CD4-positive, alpha-beta T cell treated with Interleukin-4 for 4 hours (primary cell): Measurements from ENCODE around the gene DCT.

Experiments used
- DNase-seq: peaks from one replicate; pipeline ENCODE4 v3.0.0-alpha.2; 2020

Gene DCT

DNA sequence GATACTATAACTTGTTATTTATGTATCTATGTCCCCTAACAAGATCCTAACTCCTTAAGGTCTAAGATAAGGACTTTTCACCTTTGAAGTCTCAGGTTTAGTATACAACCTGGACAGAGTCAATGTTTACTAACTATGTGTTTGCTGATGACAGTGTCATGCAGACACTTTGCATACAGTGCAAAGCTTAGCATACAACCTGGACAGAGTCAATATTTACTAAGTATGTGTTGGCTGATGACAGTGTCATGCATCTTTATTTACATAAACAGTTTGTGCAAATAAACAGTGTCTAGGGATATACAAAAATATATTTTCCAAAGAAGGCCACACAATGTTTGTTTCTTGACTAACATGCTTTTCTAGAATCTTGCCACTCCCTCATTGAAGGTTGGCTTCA is 34.7 kb downstream of the DCT start:
- DNase-seq, result no peak

DNA sequence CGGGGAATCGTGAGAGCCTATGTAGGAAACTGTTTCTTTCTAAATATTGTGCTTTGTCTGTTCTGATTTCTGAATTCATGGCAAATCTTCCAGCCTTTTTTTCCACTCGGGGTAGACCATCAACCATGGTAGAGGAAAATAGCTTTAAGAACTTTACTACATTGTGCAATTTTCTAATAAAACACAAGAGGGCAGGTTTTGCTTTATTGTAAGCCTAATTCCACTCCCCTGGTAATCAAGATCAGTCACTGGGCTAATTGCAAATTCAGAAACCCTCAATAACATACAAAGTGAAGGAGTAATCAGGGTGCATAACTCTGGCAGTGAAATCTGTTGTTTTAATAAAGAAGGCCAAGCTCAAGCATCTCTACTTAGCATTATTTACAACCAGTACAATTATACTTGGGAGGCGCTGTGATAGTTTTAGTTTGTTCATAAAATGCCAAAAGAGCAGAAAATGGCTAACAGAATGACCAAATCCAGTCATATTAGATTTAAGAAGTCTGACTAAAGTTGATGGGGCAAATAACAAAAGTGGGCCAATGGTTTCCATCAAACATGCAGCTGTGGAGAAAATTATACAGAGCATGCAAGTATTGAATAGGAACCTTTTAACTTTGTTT is 43.8 kb downstream of the DCT start:
- peak; percentile 57 for DNase-seq

DNA sequence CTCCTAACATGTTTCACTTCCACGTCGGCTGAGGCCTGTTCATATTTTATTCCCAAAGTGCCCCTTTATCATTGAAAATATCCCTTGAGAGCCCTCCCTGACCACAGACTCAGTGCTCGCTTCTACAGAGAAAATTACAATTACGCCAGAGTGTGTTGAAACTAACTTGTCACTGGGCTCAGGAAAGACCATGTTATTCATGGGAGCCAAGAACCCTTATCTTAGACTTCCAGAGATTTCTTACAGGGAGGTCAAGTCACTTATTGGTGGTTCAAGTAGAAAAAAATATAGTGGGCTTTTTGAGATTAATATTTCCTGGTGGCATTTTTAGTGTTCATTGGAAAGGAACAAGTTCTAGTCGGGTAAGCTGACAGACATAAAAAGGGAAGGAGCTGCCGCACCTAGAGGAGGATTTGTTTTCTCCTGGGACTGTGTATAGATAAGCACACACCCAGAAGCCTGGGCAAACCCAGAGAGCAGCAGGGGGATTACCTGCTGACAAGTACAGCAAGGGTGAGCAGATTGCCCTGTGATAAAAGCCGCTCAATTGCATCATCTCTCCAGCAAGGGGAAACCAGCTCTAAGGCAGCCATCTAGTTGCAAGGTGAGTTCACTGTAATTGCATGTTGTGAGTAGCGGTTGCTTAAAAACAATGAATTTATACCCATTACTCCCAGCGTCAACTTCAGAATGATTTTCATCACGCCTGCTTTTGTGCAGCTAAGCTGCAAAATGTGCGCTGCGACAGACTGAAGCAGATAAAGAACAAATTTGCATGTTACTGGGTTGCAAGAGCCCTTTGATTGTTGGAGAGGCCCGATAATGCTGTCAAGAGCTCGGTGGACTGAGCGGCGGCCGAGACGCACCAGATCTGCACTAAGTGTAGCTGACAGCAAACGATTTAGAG is 46.2 kb downstream of the DCT start:
- no peak for DNase-seq

DNA sequence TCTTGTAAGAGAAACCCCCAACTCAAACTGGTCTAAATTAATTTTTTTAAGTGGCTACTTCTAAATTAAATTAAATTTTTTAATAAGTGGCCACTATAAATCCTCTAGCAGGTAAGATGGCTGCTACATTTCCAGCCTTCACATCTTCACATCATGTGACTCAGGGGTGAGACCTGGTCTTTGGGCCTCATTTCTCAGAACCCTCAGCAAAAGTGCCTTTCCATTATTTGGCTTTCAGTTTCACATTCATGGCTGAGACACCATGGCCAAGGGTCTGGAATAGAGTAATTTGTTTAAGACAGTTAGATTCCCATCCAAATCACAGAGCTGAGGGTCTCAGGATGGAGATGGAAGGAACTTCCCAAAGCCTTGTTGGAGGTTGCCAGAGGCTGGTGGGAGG is 47.5 kb downstream of the DCT start:
- no peak for DNase-seq

DNA sequence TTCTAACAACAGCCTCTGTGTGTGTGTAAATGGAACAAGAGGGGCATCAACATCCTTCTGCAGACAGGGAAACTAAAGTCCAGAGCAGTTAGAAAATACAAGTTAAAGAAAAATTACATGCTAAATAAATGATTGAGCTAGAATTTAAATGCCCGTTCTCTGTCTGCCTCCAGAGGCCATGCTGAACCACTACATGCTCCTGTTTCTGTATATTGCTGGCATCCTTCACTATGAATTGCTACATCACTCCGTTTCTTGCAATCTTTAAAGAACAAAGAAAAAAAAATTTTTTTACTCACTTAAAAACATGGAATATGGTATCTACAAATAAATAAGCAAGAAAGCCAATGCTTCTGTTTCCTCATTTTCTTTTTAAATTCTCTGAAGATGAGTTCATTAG is 47.9 kb downstream of the DCT start:
- DNase-seq, result no peak

DNA sequence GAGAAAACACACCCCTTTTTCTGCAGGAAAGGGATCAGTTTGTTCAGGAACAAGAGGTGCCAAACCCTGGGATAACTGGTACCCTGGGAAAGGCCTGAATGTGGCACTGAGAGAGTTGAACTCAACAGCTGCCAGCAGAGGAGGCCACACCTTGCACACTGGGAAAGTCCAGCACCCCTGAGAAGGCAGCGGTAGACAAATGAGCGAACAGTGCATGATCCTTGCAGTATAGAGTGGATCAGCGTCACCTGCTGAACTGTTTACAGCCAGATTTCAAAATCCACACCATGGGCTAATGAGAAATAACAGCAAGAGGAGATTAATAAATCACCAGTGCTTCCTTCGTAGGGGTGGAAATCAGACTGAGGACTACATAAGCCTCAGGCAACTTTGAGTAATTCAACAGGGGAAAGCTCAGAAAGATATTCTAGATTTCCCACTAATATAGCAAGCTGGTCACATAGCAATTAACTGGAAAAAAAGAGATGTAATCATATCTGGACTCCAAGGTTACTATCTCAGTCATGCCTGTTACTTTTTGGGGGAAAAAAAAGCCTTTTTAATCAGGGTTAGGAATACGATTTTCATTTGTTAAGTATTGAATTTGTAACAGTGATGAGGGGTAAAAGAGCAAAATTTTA is 52.0 kb downstream of the DCT start:
- no peak for DNase-seq

DNA sequence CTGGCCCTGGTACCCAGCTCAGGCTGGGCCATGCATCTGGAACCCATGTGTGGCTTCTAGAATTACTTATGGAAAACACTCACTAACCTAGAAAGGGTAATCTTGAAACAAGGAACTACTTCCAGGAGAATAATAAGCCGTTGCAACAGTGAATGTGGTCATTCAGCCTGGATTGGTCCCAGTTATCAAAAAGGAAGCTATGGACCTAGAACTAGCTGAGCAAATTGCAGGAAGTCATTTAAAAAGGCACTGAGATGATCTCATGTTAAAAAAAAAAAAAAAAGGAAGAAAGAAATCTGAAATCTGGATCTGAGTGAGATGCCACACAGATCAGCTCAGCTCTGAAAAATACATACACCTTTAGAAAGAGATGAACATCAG is 59.6 kb downstream of the DCT start:
- no peak for DNase-seq

DNA sequence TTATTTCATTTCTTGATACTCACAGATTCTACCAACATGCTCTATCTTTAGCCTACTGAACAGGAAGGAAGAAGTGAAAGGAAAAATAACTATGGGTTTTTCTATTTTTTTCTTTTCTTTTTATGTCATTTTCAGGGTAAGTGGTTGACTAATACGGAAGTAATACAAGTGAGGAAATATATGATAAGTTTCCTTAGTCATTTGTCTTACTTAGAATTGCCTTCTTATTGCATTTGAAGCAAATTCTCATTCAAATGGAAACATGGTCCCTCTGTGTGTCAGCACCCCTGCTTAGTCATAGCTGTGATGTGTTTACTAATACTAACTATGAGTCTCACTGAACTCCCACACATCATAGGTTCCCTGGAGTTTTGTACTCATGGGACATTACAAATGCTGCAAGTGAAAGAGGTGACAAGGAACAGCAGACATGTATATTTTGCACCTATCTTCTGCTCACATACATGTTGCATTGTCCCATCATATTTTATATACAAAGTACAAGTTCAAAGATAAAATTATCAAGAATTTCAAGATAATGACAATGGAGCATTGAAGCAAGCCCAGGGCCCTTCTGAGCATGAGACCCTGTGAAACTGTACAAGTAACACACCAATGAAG is 60.1 kb downstream of the DCT start:
- DNase-seq, result peak; percentile 38

DNA sequence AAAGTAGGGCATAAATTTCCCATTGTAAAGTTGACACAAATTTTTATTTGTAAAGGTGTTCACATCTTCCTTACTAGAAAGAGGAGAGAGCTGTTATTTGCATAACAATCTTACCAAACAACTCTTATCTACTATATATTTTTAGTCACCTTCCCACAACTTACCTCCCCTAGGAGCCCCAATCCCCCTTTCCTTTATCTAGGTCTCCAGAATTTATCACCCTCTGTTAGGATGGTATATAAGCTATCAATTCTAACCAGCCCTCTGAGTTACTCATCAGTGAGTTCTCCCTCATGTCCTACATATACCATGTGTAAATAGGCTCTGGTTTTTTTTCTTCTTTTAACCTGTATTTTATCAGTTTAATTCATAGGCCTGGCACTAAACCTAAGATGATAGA is 62.2 kb downstream of the DCT start:
- no peak for DNase-seq

DNA sequence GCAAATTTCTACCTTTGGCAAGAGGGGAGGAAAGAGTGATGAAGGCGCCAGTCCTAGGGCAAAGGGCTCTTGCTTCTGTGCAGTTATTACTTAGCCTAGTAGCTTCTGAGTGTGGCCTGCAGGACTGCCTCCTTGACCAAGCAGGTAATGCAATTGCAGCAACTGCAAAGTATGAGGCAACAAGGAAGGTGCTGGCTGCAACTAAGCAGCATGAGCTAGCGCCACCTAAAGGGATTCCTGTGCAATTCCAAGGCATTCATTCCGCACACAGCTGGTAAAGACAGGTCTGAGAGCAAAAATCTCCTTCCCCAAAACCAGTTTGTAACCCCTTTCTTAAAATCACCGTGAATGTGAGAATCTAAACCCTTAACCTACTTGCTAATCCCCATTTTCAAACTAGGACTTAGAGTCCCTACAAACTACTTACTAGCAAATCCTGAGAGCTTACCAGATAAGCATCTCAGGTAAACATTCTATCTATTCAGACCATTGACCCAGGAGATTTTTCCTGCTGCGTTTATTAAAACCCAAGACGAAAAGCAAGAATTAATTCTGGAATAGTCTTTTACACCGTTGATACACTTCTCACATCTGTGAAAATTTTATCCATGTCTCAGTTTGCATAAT is 62.9 kb downstream of the DCT start:
- DNase-seq, result no peak

DNA sequence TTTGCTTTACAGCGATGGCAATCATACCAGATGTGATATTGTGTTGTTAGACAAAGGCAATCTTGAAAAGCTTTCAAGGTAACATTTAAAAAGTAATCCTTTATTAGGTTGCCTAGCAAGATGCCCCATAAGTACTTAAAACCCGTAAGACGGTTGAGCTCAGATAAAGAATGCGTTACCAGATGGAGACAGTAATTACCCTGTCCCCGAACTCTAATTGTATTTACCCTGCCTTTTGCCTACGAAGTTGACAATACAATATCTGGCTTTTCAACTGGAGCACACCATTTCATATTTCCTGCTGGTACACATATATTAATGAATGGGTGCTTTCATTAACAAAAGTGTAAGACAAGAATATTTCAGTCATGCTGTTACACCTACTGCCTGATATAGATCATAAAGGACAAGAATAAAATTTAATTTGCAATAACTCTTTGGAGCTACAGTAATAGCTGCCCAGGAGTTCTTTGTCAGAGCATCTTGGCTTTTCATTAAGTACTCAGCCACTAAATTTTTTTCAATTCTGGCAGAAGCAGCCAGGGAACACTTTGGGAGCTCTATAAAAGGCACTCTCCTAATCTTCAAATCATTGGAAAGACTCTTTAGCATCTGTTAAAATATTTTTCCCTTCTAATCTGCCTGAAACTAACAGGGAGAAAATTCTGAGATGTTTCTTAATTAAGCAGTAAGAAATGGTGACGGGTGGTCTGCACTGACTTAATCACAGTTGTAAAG is 63.8 kb downstream of the DCT start:
- DNase-seq, result no peak

DNA sequence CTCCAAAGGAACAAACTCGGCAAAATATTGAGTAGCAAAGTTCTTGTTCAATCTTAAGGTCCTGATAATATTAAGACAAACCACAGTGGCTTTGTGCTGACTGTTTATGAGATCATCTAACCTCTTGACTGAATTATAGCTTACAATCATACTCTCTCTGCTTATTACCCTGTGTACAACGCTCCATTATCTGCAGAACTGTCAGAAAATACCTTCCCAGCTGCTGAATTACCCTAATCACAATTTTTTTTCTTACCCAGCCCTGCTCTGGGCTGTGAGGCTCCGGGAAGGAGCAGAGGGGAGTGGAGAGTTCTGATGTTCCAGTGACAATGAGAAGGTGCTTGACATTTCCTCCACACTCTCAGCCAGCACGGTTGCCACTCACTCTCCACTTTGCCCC is 64.8 kb downstream of the DCT start:
- no peak for DNase-seq

DNA sequence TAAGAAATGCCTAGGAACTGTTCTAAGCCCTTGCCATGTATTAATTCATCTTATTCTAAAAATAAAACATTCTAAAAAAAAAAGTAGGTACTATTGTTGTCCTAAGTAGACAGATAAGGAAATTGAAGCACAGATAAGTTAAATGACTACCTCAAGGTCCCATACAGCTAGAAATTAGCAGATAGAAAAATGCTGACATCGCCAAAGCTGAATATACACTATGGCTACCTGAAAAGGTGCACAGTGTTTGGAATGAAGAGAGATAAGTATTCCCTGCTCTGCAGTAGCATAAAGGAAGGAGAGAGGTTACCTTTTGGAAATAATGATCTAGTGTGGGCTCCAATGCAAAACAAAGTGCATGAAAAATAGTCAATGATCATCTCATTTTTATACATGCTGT is 65.3 kb downstream of the DCT start:
- no peak for DNase-seq

DNA sequence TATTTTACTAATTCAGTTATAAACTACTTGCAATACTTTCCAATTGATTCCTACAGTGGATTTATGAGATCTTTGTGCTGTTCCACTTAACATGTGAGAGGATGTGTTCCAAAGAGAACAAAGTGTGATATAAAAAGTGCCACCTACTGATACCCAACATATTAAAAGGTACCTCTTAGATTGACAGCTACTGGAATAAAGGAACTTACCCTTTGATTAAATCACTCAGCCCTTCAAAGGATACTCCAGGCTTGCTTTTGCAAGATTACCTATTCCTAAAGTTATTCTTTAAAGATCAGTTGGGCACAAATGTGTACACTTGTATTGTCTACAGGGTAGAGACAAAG is 65.9 kb downstream of the DCT start:
- DNase-seq, result no peak

DNA sequence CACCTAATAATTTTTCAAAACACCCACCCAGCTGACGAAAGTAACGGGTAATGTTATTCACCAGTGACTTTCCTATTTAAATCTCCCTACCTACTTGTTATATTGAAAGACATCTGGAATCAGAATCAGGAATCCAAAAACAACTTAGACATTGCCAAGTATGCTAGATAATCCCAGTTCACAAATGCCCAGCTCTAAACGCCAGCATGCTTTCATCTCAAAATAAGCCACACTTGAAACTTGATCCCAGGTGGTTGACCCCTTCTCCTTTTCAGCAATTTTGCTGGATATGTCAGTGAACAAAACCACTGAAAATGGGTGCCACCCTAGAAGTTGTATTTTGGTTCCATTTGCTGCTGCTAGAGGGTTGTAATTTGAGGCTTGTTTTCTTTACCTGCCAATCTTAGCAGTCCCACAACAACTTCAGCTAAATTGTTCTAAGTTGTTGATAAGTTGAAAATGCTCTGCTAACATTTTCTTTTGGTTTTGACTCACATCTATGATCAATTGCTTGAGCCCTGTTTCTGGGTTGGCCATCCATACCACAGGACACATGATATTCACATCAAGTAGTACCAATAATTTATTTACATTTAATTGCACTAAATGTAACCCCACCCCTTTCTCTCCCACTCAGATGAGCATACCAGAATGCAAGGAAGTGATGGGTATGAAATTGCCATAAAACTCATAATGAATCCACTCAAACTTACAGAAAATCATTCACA is 66.4 kb downstream of the DCT start:
- DNase-seq, result no peak

DNA sequence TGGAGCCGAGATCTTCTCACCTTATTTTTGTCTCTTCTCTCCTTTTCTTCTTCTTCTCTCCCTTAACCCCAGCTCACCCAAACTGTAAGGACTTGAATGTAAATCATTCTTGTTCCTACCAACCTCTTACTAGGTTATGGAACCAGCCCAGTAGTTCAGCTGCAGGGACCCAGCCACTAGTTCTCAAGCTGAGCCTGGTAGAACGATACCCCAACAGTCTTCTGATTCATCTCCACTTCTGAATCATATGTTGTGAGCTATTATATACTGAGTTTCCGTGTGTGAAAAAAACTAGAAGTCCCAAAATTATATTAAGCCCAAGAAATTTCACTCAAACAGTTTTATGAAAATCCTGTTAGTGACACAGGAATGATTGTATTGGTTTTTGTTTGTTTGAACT is 67.7 kb downstream of the DCT start:
- no peak for DNase-seq

DNA sequence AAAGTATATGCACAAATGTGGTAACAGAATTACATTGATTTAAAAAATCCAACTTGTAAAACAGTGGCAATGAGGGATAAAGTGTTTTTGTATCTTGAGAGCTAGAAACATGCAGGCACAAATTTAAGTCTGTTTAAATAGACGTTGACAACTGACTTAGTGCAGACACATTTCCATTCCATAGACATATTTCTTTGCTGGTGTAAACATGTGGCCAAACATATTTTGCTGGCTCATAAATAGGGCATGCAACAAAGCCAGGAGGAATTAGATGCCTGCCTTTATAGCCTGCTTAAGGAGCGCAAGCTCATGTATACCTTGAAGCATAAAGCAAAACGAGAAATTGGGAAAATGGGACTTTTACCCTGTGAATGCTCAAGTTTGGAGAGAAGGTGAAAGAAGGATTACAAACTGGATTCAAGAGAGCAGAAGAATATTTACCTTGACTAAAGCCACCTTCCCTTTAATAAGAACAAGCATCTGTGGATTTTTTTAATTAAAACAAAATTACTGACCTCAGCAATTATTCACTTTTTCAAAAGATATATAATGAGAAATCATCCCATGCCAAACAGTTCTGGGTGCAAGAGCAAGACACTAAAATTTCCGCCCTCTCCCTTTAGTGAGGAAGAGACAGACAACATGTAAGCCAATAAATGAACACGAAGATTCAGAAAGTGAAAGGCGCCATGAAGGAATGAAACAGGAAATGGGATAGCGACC is 71.0 kb downstream of the DCT start:
- DNase-seq, result no peak

DNA sequence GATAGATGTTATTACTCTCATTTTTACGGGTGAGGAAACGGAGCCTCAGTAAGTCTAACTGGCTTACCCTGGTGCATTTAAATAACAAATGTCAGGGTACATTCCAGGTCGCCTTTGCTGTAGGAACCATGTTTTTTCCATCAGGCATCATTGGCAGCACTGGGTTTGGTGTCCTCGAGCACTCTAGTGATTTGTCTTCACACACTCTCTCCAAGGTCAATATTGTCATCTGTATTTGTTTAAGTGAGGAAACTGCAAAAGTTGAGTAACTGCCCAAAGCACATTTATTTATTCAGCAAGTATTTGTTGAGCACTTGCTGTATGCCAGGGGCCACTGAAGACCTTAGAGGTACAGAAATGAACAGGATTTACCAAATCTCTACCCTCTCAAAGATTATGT is 78.6 kb downstream of the DCT start:
- no peak for DNase-seq

DNA sequence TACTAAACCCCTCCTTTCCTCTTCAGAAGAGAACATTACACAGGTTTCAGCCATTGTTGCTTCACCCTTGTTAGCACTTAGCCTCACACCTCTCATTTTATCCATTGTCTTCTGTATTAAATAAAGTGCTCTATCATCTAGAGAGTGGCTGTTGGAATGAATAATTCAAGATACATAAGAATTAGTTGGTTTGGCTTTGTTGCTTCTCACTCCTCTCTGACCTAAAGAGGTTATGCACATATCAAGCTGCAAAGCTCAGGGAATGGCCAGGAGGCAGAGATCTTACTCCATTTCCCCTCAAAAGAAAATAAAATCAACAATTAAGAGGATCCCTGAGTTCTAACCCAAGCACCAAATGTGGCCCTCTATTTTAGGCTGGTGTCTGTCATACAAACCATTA is 79.7 kb downstream of the DCT start:
- DNase-seq, result no peak

DNA sequence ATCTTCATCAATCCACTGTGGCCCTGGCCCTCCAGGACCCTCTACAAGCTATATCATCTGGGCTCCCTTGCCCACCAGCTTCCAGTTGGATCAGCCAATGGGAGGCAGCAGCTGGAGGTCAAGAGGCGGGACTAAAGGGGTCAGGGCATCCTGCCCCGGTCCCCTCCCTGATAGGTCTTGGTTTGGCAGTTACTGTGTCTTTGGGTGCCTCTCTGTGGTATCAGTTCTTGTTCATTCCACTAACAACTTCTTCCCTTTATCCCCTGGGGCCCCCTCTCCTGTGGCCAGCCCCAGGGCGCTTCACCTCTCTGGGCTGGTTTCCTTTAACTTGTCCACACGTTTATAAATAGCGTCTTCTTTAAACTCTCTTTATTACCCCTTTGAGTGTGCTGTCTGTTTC is 83.6 kb downstream of the DCT start:
- no peak for DNase-seq

DNA sequence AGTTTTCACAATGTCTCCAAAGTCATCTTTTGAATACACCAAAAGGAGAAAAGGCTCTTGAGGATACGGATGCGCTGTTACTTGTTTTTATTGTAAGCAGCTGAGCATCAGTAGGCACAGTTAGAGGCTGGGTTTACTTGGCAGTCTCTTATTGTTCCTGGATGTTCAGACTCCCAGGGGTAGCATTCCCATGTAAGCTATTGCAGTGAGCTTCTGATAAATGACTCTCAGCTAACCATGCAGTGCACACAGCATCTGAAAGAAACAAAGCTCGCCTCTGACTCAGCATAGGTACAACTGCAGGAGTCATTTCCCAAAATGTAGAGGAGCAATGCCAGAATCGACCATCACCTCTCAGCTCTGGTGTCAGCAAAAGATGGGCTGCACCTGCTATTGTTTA is 84.8 kb downstream of the DCT start:
- no peak for DNase-seq
